ENCODE results near the gene AKAP8L.

DNA sequence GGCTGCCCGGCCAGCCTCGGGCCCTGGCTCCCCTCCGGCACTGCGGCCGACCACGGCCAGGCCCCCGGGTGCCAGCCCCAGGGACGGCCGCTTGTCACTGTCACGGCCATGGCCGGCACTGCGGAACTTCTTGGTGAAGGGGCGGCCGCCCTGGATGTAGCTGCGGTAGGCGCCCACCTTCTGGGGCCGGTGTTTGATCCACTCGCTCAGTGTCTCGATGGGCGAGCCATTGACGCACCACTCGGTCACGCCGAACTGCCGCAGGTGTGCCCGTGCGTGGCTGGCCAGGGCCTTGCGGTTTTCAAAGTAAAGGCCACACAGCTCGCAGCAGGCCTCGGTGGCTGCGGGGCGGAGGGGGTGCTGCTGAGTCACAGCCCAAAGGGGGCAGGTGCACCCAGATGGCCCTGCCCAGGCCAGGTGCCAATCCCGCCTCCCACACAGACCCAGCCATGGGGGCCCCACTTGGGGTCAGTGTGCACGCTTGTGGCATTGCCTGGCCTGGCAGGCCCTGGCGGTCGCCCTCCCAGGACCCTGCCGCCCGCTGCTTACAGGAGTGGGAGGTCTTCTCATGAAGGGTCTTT lies 6.0 kb upstream of the AKAP8L start:
- TF ChIP-seq, protein P1, sequence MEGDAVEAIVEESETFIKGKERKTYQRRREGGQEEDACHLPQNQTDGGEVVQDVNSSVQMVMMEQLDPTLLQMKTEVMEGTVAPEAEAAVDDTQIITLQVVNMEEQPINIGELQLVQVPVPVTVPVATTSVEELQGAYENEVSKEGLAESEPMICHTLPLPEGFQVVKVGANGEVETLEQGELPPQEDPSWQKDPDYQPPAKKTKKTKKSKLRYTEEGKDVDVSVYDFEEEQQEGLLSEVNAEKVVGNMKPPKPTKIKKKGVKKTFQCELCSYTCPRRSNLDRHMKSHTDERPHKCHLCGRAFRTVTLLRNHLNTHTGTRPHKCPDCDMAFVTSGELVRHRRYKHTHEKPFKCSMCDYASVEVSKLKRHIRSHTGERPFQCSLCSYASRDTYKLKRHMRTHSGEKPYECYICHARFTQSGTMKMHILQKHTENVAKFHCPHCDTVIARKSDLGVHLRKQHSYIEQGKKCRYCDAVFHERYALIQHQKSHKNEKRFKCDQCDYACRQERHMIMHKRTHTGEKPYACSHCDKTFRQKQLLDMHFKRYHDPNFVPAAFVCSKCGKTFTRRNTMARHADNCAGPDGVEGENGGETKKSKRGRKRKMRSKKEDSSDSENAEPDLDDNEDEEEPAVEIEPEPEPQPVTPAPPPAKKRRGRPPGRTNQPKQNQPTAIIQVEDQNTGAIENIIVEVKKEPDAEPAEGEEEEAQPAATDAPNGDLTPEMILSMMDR (IDR thresholded peaks at IDR 0.05 in 8 of 11, conservative IDR thresholded peaks at IDR 0.05 in 3 of 11) = no peak
- TF ChIP-seq POLR2A (IDR thresholded peaks at IDR 0.05) = no peak

Measured in spleen (tissue), 7 donors.